IMR-90 (cell line): ENCODE measurements around the gene TTF1.

Experiments
- CTCF ChIP-seq: conservative IDR thresholded peaks from 2 replicates; pipeline ENCODE4 v1.5.1; 2012; ENCODE audit warnings: mild to moderate bottlenecking, low read depth, low read length, improper control_type of control experiment
- ELK1 ChIP-seq: fragments of 150-350 bp; IDR thresholded peaks from 2 replicates; pipeline ENCODE4 v1.6.1; 2016; ENCODE audit warnings: low read depth, mild to moderate bottlenecking, low read length, moderate library complexity, borderline replicate concordance
- MAFK ChIP-seq: IDR thresholded peaks from 2 replicates; pipeline ENCODE4 v1.6.1; 2012; ENCODE audit warnings: low read depth, low read length, improper control_type of control experiment
- NFE2L2 ChIP-seq: fragments of 150-350 bp; IDR thresholded peaks from 2 replicates; pipeline ENCODE4 v1.6.1; 2016; ENCODE audit warnings: low read depth, mild to moderate bottlenecking, low read length
- POLR2A ChIP-seq: IDR thresholded peaks from 2 replicates; pipeline ENCODE4 v1.6.1; 2012; ENCODE audit warnings: mild to moderate bottlenecking, low read depth, low read length
- RAD21 ChIP-seq: IDR thresholded peaks from 2 replicates; pipeline ENCODE4 v1.6.1; 2012; ENCODE audit warnings: low read length, improper control_type of control experiment
- RCOR1 ChIP-seq: IDR thresholded peaks from 2 replicates; pipeline ENCODE4 v1.6.1; 2012; ENCODE audit warnings: mild to moderate bottlenecking, low read length, improper control_type of control experiment; ENCODE audit not compliant: insufficient replicate concordance
- SMC3 ChIP-seq: fragments of 150-350 bp; IDR thresholded peaks from 2 replicates; pipeline ENCODE4 v1.6.1; 2016; ENCODE audit warnings: low read depth, mild to moderate bottlenecking, antibody characterized with exemption, low read length, moderate library complexity

DNA sequence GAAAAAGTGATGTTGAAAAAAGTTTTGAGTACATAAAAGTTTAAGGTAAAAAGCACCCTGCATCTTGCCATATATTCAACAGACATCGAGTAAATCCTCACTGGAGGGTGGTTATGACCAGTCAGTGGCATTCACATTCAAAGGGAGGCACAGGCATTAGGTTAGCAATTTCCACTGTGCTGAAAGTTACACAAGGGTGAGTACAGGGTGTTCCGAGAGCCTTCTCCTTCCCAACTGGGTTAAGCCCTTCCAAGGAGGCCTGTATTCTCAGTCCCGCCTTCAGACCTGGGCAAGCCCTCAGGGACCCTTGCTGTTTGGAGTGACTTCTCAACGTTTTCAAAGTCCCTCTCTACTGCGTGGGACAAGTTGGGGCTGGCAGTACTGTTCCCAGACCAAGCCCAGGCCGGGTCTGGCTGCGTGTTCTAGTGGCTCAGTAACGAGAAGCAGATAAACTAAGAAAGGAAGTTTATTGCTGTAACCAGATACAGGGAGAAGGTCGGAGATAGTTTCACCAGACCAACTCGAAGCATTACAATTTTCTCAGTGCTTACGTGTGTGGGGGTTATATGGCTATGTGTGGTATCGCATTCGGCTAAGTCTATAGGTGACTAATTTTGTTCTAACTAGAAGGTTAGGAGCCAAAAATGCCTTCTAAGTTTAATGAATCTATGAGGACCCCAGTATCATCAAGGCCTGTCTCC is 38.9 kb downstream of the TTF1 start:
- TF ChIP-seq POLR2A (no peak), CTCF (no peak), ELK1 (no peak), NFE2L2 (no peak), SMC3 (no peak), RCOR1 (no peak), RAD21 (no peak), MAFK (no peak)
